ENCODE data around the gene FAM3D.

The FAM3D gene

GRCh38 chr3:58625196-58625824 lies 41.3 kb downstream of the FAM3D start:
- DNase-seq: no peak

- no peak for DNase-seq
Measured at GRCh38 chr3:58624550-58624949, 42.0 kb downstream of the FAM3D start.

- no peak for DNase-seq
Measured at GRCh38 chr3:58623961-58624360, 42.6 kb downstream of the FAM3D start.

GRCh38 chr3:58623478-58623877 lies 43.1 kb downstream of the FAM3D start:
- DNase-seq: no peak

- no peak for DNase-seq
Measured at GRCh38 chr3:58622892-58623291, 43.7 kb downstream of the FAM3D start.

- DNase-seq: no peak
Measured at GRCh38 chr3:58622436-58622835, 44.1 kb downstream of the FAM3D start.

GRCh38 chr3:58621086-58621830 lies 45.3 kb downstream of the FAM3D start:
- DNase-seq: no peak

- no peak for DNase-seq
Measured at GRCh38 chr3:58620421-58620820, 46.2 kb downstream of the FAM3D start.

- no peak for DNase-seq
Measured at GRCh38 chr3:58617338-58617761, 49.2 kb downstream of the FAM3D start.

GRCh38 chr3:58613236-58614132 lies 53.1 kb downstream of the FAM3D start:
- no peak for DNase-seq

- no peak for DNase-seq
Measured at GRCh38 chr3:58612830-58613229, 53.7 kb downstream of the FAM3D start.

GRCh38 chr3:58609990-58610389 lies 56.6 kb downstream of the FAM3D start:
- DNase-seq: no peak

GRCh38 chr3:58608648-58609047 lies 57.9 kb downstream of the FAM3D start:
- DNase-seq: no peak

- no peak for DNase-seq
Measured at GRCh38 chr3:58607816-58608215, 58.8 kb downstream of the FAM3D start.

GRCh38 chr3:58606693-58607092 lies 59.9 kb downstream of the FAM3D start:
- DNase-seq: no peak

GRCh38 chr3:58604031-58604430 lies 62.5 kb downstream of the FAM3D start:
- no peak for DNase-seq

- no peak for DNase-seq
Measured at GRCh38 chr3:58603606-58604005, 63.0 kb downstream of the FAM3D start.

GRCh38 chr3:58597770-58598310 lies 68.7 kb downstream of the FAM3D start:
- no peak for DNase-seq

GRCh38 chr3:58596834-58597518 lies 69.6 kb downstream of the FAM3D start:
- DNase-seq: no peak

- DNase-seq: no peak
Measured at GRCh38 chr3:58594117-58594516, 72.5 kb downstream of the FAM3D start.

GRCh38 chr3:58591517-58592510 lies 74.8 kb downstream of the FAM3D start:
- DNase-seq: no peak
